Activated CD8-positive, alpha-beta T cell treated with anti-CD3 and anti-CD28 coated beads for 36 hours (primary cell): Measurements from ENCODE around the gene SORBS2. TPM values are rescaled to one million over a fixed set of nuclear protein-coding genes. Genes with fewer than 3 reads are reported as not detected.

ENCODE experiments used
- ATAC-seq: fragments of 200-7000 bp; cut with Tn5 transposase; one replicate; pipeline ENCODE4 v1.10.0; 2021; ENCODE audit warnings: mild to moderate bottlenecking, moderate library complexity
- CTCF ChIA-PET: fragments of 350-600 bp; sonication (Branson Sonifier 250); formaldehyde crosslinking; loops from one replicate; lab custom pipeline; 2021; ENCODE audit warnings: antibody characterized with exemption; lab: Charles Lee
- POLR2A ChIA-PET: fragments of 350-600 bp; sonication (Branson Sonifier 250); formaldehyde crosslinking; loops from one replicate; lab custom pipeline; 2021; ENCODE audit warnings: antibody characterized with exemption; lab: Charles Lee
- DNase-seq: peaks from one replicate; pipeline ENCODE4 v3.0.0-alpha.2; 2020
- H3K27ac Mint-ChIP-seq: one replicate; pipeline ENCODE4 v1.8.0; 2021; ENCODE audit warnings: mild to moderate bottlenecking, mixed read lengths
- H3K27me3 Mint-ChIP-seq: one replicate; pipeline ENCODE4 v1.8.0; 2021; ENCODE audit warnings: mixed read lengths
- H3K36me3 Mint-ChIP-seq: one replicate; pipeline ENCODE4 v1.8.0; 2021; ENCODE audit warnings: low read depth, mixed read lengths
- H3K4me1 Mint-ChIP-seq: one replicate; pipeline ENCODE4 v1.8.0; 2021; ENCODE audit warnings: low read depth, mixed read lengths
- H3K4me3 Mint-ChIP-seq: one replicate; pipeline ENCODE4 v1.8.0; 2021; ENCODE audit warnings: mild to moderate bottlenecking, moderate library complexity, mixed read lengths
- H3K9me3 Mint-ChIP-seq: one replicate; pipeline ENCODE4 v1.8.0; 2021; ENCODE audit warnings: mixed read lengths
- intact Hi-C: fragments of 100-400 bp; cut with micrococcal nuclease; formaldehyde crosslinking; loops from one replicate; pipeline ENCODE4 v1.10.0; 2022
- total RNA-seq, 2 experiments: library from RNA; stranded (reverse); gene quantifications; one replicate each; pipeline ENCODE4 v1.2.3, GENCODE V29; 2021
- TF ChIP-seq, protein P1 (sequence below): fragments of 200-600 bp; IDR thresholded peaks from one replicate; pipeline ENCODE4 v1.8.0; 2022; ENCODE audit warnings: antibody characterized with exemption, mild to moderate bottlenecking

The SORBS2 gene
- total RNA-seq, 2 experiments from 2014 or later: not detected

GRCh38 chr4:185567381-185568376, 244.3 kb downstream of the SORBS2 start:
- Mint-ChIP-seq H3K27ac (no peak overlapping the region), H3K9me3 (no peaks in the 10 kb centered on the region), H3K27me3 (peaks cover 3% of the 10 kb centered on the region), H3K36me3 (no peaks in the 10 kb centered on the region), H3K4me1 (no peaks in the 10 kb centered on the region), H3K4me3 (no peak overlapping the region)
- DNase-seq (no peak), ATAC-seq (no peak)
- intact Hi-C loops: no loop called here
- ChIA-PET CTCF (no interaction called here), POLR2A (interaction anchor here (0.6 kb wide), 1 partner anchor 119 kb away, joined by 4 read pairs; no protein-coding TSS in a partner anchor)
- TF ChIP-seq, protein P1, sequence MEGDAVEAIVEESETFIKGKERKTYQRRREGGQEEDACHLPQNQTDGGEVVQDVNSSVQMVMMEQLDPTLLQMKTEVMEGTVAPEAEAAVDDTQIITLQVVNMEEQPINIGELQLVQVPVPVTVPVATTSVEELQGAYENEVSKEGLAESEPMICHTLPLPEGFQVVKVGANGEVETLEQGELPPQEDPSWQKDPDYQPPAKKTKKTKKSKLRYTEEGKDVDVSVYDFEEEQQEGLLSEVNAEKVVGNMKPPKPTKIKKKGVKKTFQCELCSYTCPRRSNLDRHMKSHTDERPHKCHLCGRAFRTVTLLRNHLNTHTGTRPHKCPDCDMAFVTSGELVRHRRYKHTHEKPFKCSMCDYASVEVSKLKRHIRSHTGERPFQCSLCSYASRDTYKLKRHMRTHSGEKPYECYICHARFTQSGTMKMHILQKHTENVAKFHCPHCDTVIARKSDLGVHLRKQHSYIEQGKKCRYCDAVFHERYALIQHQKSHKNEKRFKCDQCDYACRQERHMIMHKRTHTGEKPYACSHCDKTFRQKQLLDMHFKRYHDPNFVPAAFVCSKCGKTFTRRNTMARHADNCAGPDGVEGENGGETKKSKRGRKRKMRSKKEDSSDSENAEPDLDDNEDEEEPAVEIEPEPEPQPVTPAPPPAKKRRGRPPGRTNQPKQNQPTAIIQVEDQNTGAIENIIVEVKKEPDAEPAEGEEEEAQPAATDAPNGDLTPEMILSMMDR: no peak

- H3K4me3 Mint-ChIP-seq: no peak overlapping the region
- no peak overlapping the region for H3K27ac Mint-ChIP-seq
- DNase-seq (no peak), ATAC-seq (no peak)
- ChIA-PET CTCF (no interaction called here), POLR2A (interaction anchor here (0.6 kb wide), 1 partner anchor 119 kb away, joined by 4 read pairs; no protein-coding TSS in a partner anchor)
- no peaks in the 10 kb centered on the region for H3K36me3 Mint-ChIP-seq
- TF ChIP-seq, protein P1: no peak
- no peaks in the 10 kb centered on the region for H3K4me1 Mint-ChIP-seq
- intact Hi-C loops: no loop called here
- no peaks in the 10 kb centered on the region for H3K9me3 Mint-ChIP-seq
- H3K27me3 Mint-ChIP-seq: peaks cover 4% of the 10 kb centered on the region
Observed at GRCh38 chr4:185566972-185567371, 245.0 kb downstream of the SORBS2 start.

GRCh38 chr4:185566425-185566824, 245.6 kb downstream of the SORBS2 start:
- Mint-ChIP-seq H3K36me3 (no peaks in the 10 kb centered on the region), H3K4me3 (no peak overlapping the region), H3K4me1 (no peaks in the 10 kb centered on the region), H3K9me3 (no peaks in the 10 kb centered on the region), H3K27me3 (peaks cover 6% of the 10 kb centered on the region), H3K27ac (no peak overlapping the region)
- ChIA-PET POLR2A (no interaction called here), CTCF (no interaction called here)
- ATAC-seq (no peak), DNase-seq (peak; percentile 7)
- TF ChIP-seq, protein P1: no peak
- intact Hi-C loops: no loop called here

DNA sequence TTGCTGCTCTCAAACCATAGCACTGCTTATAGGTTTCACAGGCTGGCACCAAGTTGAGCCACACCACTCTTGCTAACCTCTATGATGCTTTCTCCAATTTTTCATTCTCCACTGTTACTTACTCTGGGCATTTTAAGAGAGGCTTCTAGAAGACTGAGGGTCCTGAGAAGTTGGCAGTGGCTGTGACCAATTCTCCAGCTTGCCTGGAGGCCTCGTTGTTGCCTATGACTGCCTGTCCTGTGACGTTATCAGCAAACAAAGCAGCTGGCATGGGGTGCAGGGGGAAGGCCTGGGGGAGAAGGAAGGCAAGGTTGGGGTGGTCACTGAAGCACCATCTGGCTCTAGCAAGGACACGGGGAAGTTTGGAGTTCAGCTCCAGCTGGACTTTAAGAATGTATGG, 246.3 kb downstream of the SORBS2 start:
- H3K27ac Mint-ChIP-seq: no peak overlapping the region
- CTCF ChIA-PET: no interaction called here
- TF ChIP-seq, protein P1: no peak
- POLR2A ChIA-PET: no interaction called here
- H3K9me3 Mint-ChIP-seq: no peaks in the 10 kb centered on the region
- no peak for DNase-seq
- no peaks in the 10 kb centered on the region for H3K4me1 Mint-ChIP-seq
- H3K4me3 Mint-ChIP-seq: no peak overlapping the region
- ATAC-seq: no peak
- intact Hi-C loops: no loop called here
- peaks cover 6% of the 10 kb centered on the region for H3K27me3 Mint-ChIP-seq
- no peaks in the 10 kb centered on the region for H3K36me3 Mint-ChIP-seq

GRCh38 chr4:185564349-185564748, 247.6 kb downstream of the SORBS2 start:
- intact Hi-C loops: no loop called here
- H3K27ac Mint-ChIP-seq: no peak overlapping the region
- no peaks in the 10 kb centered on the region for H3K36me3 Mint-ChIP-seq
- H3K4me3 Mint-ChIP-seq: no peak overlapping the region
- POLR2A ChIA-PET: interaction anchor here (0.9 kb wide), 1 partner anchor 888 kb away, joined by 5 read pairs; no protein-coding TSS in a partner anchor
- TF ChIP-seq, protein P1: no peak
- H3K4me1 Mint-ChIP-seq: no peaks in the 10 kb centered on the region
- ATAC-seq (no peak), DNase-seq (no peak)
- H3K9me3 Mint-ChIP-seq: no peaks in the 10 kb centered on the region
- peaks cover 3% of the 10 kb centered on the region for H3K27me3 Mint-ChIP-seq
- CTCF ChIA-PET: no interaction called here
